Measurements from ENCODE around the gene MIPEP.

GRCh38 chr13:23770428-23770827, 118.8 kb downstream of the MIPEP start:
- TF ChIP-seq BCL11A (IDR thresholded peaks at IDR 0.05; ENCODE audit: low read depth, low read length) = no peak
- TF ChIP-seq POLR2A (IDR thresholded peaks at IDR 0.05; ENCODE audit: low read depth, low read length) = no peak
- TF ChIP-seq POLR2AphosphoS2 (IDR thresholded peaks at IDR 0.05; ENCODE audit: low read depth, low read length) = no peak
- TF ChIP-seq, protein P1, sequence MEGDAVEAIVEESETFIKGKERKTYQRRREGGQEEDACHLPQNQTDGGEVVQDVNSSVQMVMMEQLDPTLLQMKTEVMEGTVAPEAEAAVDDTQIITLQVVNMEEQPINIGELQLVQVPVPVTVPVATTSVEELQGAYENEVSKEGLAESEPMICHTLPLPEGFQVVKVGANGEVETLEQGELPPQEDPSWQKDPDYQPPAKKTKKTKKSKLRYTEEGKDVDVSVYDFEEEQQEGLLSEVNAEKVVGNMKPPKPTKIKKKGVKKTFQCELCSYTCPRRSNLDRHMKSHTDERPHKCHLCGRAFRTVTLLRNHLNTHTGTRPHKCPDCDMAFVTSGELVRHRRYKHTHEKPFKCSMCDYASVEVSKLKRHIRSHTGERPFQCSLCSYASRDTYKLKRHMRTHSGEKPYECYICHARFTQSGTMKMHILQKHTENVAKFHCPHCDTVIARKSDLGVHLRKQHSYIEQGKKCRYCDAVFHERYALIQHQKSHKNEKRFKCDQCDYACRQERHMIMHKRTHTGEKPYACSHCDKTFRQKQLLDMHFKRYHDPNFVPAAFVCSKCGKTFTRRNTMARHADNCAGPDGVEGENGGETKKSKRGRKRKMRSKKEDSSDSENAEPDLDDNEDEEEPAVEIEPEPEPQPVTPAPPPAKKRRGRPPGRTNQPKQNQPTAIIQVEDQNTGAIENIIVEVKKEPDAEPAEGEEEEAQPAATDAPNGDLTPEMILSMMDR (IDR thresholded peaks at IDR 0.05 in 2 of 3, conservative IDR thresholded peaks at IDR 0.05 in 1 of 3; ENCODE audit: control insufficient read depth in 2 of 3, extremely low read depth in 1 of 3, insufficient read depth in 1 of 3, low read depth in 3 of 3, low read length in 3 of 3) = no peak
- TF ChIP-seq HCFC1 (IDR thresholded peaks at IDR 0.05; ENCODE audit: low read length) = no peak
- no peak for TF ChIP-seq ESRRA (IDR thresholded peaks at IDR 0.05; ENCODE audit: low read length)
- TF ChIP-seq TAF1 (IDR thresholded peaks at IDR 0.05; ENCODE audit: borderline replicate concordance, low read depth, low read length) = no peak
- TF ChIP-seq, protein P2, sequence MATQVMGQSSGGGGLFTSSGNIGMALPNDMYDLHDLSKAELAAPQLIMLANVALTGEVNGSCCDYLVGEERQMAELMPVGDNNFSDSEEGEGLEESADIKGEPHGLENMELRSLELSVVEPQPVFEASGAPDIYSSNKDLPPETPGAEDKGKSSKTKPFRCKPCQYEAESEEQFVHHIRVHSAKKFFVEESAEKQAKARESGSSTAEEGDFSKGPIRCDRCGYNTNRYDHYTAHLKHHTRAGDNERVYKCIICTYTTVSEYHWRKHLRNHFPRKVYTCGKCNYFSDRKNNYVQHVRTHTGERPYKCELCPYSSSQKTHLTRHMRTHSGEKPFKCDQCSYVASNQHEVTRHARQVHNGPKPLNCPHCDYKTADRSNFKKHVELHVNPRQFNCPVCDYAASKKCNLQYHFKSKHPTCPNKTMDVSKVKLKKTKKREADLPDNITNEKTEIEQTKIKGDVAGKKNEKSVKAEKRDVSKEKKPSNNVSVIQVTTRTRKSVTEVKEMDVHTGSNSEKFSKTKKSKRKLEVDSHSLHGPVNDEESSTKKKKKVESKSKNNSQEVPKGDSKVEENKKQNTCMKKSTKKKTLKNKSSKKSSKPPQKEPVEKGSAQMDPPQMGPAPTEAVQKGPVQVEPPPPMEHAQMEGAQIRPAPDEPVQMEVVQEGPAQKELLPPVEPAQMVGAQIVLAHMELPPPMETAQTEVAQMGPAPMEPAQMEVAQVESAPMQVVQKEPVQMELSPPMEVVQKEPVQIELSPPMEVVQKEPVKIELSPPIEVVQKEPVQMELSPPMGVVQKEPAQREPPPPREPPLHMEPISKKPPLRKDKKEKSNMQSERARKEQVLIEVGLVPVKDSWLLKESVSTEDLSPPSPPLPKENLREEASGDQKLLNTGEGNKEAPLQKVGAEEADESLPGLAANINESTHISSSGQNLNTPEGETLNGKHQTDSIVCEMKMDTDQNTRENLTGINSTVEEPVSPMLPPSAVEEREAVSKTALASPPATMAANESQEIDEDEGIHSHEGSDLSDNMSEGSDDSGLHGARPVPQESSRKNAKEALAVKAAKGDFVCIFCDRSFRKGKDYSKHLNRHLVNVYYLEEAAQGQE (IDR thresholded peaks at IDR 0.05; ENCODE audit: low read depth, low read length) = no peak
- no peak for TF ChIP-seq EZH2 (IDR thresholded peaks at IDR 0.05; ENCODE audit: borderline replicate concordance, control insufficient read depth, low read depth, low read length)
- no peak for TF ChIP-seq BMI1 (IDR thresholded peaks at IDR 0.05; ENCODE audit: borderline replicate concordance)
- no peak for TF ChIP-seq USF1 (IDR thresholded peaks at IDR 0.05; ENCODE audit: borderline replicate concordance, extremely low read length, insufficient read depth, low read depth, low read length)
- no peak for TF ChIP-seq YY1 (IDR thresholded peaks at IDR 0.05; ENCODE audit: low read depth, low read length)
- no peak for TF ChIP-seq GABPA (IDR thresholded peaks at IDR 0.05; ENCODE audit: low read depth)

All from GM12878 (cell line).